GM18907 (cell line): ENCODE measurements around the gene DENND2C.

ENCODE experiments used
- ATAC-seq: cut with Tn5 transposase; IDR thresholded peaks from one replicate; pipeline ENCODE4 v1.9.1; 2021; ENCODE audit warnings: mild to moderate bottlenecking, moderate library complexity; ENCODE audit not compliant: unreplicated experiment

The DENND2C gene

DNA sequence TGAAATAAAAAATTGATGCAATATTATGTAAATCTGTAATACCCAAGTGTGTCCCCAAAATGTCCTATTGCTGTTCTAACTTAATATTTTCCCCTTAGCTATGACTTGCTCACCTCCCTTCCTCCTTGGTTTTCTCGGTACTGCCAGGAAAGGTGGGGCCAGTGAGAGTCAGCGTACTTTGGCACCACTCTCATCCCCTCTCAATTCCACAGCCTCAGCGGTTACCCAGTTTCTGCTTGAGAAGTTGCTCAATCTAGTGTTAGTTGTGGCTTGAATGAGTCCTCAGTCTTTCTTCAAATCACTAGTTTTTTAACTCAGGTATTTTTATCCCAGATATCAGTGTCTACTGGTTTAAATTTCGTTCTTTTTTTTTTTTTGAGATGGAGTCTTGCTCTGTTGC lies 120.7 kb downstream of the DENND2C start:
- ATAC-seq: no peak

DNA sequence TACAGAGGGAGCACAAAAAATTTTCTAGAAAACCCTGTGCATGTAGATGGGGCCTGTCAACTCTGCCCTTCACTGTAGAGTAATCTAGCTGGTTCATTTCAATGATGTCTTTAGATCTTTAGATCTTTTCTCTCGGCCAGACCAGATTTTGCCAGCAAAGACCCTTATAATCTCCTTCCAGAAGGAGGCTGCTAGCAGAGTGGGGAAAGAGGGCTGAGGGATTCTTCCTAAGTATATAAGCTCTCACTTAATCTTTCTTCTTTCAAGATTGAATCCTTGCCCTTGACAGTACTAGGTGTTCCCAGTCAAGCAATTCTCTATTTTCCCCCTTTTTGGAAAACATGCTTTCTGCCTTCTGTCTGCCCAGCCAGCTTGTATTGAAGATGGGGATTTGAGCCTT lies 122.8 kb downstream of the DENND2C start:
- no peak for ATAC-seq

DNA sequence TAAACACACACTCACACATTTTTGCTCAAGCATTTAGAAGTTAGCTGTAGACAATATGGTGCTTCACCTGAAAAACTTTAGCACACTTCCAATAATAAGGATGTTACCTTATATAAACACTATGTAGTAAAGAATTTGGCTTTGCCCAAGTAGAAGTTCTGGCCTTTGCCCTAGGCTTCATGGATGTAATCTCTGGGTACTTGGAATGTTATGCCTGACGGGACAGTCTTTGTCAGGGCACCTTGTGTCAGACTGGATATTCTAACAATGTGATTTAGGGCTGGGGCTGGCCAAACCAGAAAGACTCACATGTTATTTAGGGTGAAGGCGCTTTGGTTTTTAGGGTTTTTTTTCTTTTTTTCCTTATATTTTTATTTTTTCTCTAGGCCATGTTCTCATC lies 124.1 kb downstream of the DENND2C start:
- ATAC-seq: no peak

DNA sequence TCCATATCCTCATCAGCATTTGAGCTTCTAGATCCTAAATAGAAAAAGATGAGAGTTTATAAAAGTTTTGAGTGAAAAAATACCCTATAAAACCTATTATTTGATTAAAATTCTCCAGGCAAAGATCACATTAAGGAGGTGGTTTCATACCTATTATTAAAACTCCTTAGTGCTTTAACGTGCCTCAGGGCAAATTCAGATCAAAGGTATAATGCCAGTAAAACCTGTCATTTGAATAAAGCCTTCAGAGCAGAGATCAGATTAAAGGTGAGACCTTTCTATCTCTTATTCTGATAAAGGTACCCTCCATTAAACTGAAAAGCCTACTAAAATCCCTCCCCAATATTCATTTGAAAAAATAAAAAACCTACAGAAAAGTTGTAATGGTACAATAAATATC lies 124.5 kb downstream of the DENND2C start:
- ATAC-seq: no peak

DNA sequence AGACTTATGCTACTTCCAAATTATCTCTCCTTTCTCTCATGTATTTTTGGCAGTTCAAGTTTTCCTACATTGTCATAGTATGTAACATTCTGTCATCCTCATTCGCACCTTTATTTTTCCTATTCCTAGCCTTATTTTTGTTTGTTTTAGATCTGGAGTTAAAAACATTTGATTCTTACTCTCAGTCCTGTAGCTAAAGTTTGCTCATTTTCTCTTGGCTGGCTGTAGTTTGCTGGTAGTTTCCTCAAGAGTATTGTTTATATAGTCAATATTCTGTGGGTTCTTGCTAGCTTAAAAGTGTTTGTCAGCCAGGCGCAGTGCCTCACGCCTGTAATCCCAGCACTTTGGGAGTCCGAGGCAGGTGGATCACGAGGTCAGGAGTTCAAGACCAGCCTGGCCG lies 129.0 kb downstream of the DENND2C start:
- ATAC-seq: no peak

DNA sequence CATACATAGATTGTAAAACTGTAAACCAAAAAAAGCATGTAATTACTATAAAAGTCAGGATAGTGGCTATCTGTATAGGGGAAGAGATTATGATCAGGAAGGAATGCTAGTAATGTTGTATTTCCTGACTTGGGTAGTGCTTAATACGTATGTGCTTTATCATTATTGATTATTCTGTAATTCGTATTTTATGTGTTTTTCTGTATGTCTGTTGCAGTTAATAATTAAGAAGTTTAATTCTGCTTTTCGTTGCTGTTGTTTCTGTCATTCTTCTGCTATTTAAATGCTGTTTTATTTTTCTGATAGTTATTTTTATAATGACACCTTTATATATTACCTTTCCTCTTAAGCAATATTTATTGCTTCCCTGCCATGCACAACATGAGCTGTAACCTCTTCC lies 129.6 kb downstream of the DENND2C start:
- ATAC-seq: no peak

DNA sequence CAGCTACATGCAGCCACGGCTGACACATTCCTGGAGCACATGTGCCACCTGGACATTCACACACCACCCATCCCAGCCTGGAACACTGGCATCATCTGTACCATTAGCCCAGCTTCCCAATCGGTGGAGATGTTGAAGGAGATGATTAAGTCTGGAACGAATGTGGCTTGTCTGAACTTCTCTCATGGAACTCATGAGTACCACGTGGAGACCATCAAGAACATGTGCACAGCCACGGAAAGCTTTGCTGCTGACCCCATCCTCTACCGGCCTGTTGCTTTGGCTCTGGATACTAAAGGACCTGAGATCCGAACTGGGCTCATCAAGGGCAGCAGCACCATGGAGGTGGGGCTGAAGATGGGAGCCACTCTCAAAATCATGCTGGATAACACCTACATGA lies 133.8 kb downstream of the DENND2C start:
- no peak for ATAC-seq

DNA sequence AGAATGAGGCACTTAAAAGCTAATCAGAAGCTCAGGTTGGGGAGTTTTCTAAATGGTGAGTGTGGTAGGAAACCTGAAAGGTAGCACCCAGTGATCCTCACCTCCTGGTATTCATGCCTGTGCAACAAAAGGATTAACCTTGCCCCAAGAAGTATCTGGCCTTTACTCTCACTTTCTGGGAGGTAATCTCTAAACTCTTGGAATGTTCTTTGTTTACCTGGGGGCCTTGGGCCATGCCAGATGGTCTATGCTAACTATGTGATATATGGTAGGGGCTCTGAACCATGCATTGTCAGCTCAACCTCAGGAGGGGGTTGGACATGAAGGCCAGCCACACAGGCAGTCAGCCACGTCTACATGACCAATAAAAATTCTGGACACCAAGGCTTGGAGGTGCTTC lies 134.4 kb downstream of the DENND2C start:
- ATAC-seq: no peak
